Calu3 (cell line): Measurements from ENCODE around the gene KLHL5. TPM values are rescaled to one million over a fixed set of nuclear protein-coding genes. Genes with fewer than 3 reads are reported as not detected.

Source experiments
- BruUV-seq: library from RNA; stranded (reverse); fragments of 400-500 nt; replicated peaks from 2 replicates; lab custom pipeline; 2021; lab: Mats Ljungman, UMichigan
- CTCF ChIA-PET: fragments of 300-600 bp; sonication (Branson Sonifier 250); formaldehyde crosslinking; loops from one replicate; lab custom pipeline; 2022; ENCODE audit warnings: antibody characterized with exemption; lab: Charles Lee
- DNase-seq: peaks from one replicate; pipeline ENCODE4 v3.0.0; 2022
- H3K27ac Mint-ChIP-seq: one replicate; pipeline ENCODE4 v1.8.0; 2022; ENCODE audit warnings: mixed read lengths; ENCODE audit not compliant: unreplicated experiment
- H3K27me3 Mint-ChIP-seq: one replicate; pipeline ENCODE4 v1.8.0; 2022; ENCODE audit warnings: mixed read lengths; ENCODE audit not compliant: unreplicated experiment
- H3K36me3 Mint-ChIP-seq: one replicate; pipeline ENCODE4 v1.8.0; 2022; ENCODE audit warnings: mild to moderate bottlenecking, moderate library complexity, mixed read lengths; ENCODE audit not compliant: insufficient read depth, unreplicated experiment
- H3K4me1 Mint-ChIP-seq: one replicate; pipeline ENCODE4 v1.8.0; 2022; ENCODE audit warnings: mild to moderate bottlenecking, low read depth, mixed read lengths; ENCODE audit not compliant: unreplicated experiment
- H3K4me3 Mint-ChIP-seq: one replicate; pipeline ENCODE4 v1.8.0; 2022; ENCODE audit warnings: mild to moderate bottlenecking, low read depth, moderate library complexity, mixed read lengths; ENCODE audit not compliant: unreplicated experiment
- H3K9me3 Mint-ChIP-seq: one replicate; pipeline ENCODE4 v1.8.0; 2022; ENCODE audit warnings: low read depth, mixed read lengths; ENCODE audit not compliant: unreplicated experiment
- intact Hi-C: fragments of 100-400 bp; cut with micrococcal nuclease; formaldehyde crosslinking; loops from one replicate; pipeline ENCODE4 v1.10.0; 2022; ENCODE audit not compliant: unreplicated experiment
- total RNA-seq: library from RNA; stranded (reverse); gene quantifications from 2 replicates; pipeline ENCODE4 v1.2.3, GENCODE V29; 2022
- TF ChIP-seq, protein P1 (sequence below): fragments of 200-600 bp; IDR thresholded peaks from one replicate; pipeline ENCODE4 v1.8.0; 2022; ENCODE audit warnings: antibody characterized with exemption; ENCODE audit not compliant: unreplicated experiment

Gene KLHL5
- total RNA-seq, 1 experiment from 2014 or later: 57.4 TPM

DNA sequence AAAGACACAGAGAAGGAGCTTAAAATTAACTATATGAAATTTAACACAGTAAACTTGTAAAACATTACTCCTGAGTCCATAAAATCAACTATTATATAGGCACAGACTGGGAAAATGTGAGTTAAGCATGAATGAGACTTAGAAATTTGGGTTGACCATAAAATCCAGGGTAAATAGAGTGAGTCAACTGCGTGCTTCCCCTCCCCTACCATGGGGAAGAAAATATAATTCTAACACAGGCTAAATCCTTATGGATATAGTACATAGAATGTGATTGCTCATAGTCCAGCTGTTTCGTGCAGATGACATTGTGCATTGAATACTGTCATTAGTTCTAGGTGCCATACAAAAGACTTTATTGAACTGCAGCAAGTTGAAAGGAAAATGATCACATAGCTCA, 42.2 kb downstream of the KLHL5 start:
- intact Hi-C loops: no loop called here
- DNase-seq: no peak
- Mint-ChIP-seq H3K4me3 (no peak overlapping the region), H3K4me1 (no peaks in the 10 kb centered on the region), H3K9me3 (no peaks in the 10 kb centered on the region), H3K27ac (no peak overlapping the region), H3K27me3 (no peaks in the 10 kb centered on the region), H3K36me3 (peaks cover 19% of the 10 kb centered on the region)
- BruUV-seq: no TSS peak
- TF ChIP-seq, protein P1, sequence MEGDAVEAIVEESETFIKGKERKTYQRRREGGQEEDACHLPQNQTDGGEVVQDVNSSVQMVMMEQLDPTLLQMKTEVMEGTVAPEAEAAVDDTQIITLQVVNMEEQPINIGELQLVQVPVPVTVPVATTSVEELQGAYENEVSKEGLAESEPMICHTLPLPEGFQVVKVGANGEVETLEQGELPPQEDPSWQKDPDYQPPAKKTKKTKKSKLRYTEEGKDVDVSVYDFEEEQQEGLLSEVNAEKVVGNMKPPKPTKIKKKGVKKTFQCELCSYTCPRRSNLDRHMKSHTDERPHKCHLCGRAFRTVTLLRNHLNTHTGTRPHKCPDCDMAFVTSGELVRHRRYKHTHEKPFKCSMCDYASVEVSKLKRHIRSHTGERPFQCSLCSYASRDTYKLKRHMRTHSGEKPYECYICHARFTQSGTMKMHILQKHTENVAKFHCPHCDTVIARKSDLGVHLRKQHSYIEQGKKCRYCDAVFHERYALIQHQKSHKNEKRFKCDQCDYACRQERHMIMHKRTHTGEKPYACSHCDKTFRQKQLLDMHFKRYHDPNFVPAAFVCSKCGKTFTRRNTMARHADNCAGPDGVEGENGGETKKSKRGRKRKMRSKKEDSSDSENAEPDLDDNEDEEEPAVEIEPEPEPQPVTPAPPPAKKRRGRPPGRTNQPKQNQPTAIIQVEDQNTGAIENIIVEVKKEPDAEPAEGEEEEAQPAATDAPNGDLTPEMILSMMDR: no peak
- CTCF ChIA-PET: interaction anchor here (0.7 kb wide), 2 partner anchors 29 to 301 kb away, joined by 3 read pairs; no protein-coding TSS in a partner anchor

DNA sequence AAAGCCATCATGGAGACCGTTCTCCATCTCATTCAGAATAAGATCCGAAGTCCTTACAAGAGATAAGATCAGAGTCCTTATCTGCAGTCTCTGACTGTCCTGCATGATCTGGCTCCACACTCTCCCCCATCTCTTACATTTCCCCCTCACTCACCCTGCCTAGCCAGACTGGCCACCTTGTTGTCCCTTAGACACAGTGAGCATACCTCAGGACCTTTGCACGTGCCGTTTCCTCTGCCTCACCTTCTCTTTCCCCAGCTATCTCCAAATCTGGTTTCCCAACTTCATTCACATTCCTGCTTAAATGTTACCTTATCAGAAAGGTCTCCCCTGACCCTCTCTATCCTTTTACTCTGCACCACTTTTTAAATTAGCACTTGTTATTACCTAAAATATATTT, 44.0 kb downstream of the KLHL5 start:
- BruUV-seq: no TSS peak
- H3K4me3 Mint-ChIP-seq: no peak overlapping the region
- no peak overlapping the region for H3K27ac Mint-ChIP-seq
- peaks cover 19% of the 10 kb centered on the region for H3K36me3 Mint-ChIP-seq
- H3K9me3 Mint-ChIP-seq: no peaks in the 10 kb centered on the region
- DNase-seq: no peak
- intact Hi-C loops: no loop called here
- CTCF ChIA-PET: no interaction called here
- TF ChIP-seq, protein P1: no peak
- no peaks in the 10 kb centered on the region for H3K27me3 Mint-ChIP-seq
- H3K4me1 Mint-ChIP-seq: no peaks in the 10 kb centered on the region

GRCh38 chr4:39114436-39114835, 52.4 kb downstream of the KLHL5 start:
- Mint-ChIP-seq H3K4me1 (no peaks in the 10 kb centered on the region), H3K4me3 (no peak overlapping the region), H3K27ac (no peak overlapping the region), H3K36me3 (peaks cover 28% of the 10 kb centered on the region), H3K9me3 (no peaks in the 10 kb centered on the region), H3K27me3 (no peaks in the 10 kb centered on the region)
- DNase-seq: no peak
- TF ChIP-seq, protein P1: no peak
- no TSS peak for BruUV-seq
- CTCF ChIA-PET: no interaction called here
- intact Hi-C loops: no loop called here

GRCh38 chr4:39118034-39118658, 56.1 kb downstream of the KLHL5 start:
- no peaks in the 10 kb centered on the region for H3K4me1 Mint-ChIP-seq
- no peaks in the 10 kb centered on the region for H3K27me3 Mint-ChIP-seq
- intact Hi-C loops: no loop called here
- no TSS peak for BruUV-seq
- no peak overlapping the region for H3K4me3 Mint-ChIP-seq
- H3K36me3 Mint-ChIP-seq: peaks cover 23% of the 10 kb centered on the region
- TF ChIP-seq, protein P1: no peak
- CTCF ChIA-PET: no interaction called here
- no peak for DNase-seq
- no peaks in the 10 kb centered on the region for H3K9me3 Mint-ChIP-seq
- H3K27ac Mint-ChIP-seq: no peak overlapping the region
